H1 (cell line): ENCODE measurements around the gene FOXO6. TPM values are rescaled to one million over a fixed set of nuclear protein-coding genes. Genes with fewer than 3 reads are reported as not detected.

Experiments
- CTCF ChIA-PET: fragments of 300-600 bp; sonication (Branson Sonifier 250); formaldehyde crosslinking; loops from one replicate; lab custom pipeline; 2021; ENCODE audit not compliant: partially characterized antibody; lab: Charles Lee
- POLR2A ChIA-PET: fragments of 300-600 bp; sonication (Branson Sonifier 250); formaldehyde crosslinking; loops from one replicate; lab custom pipeline; 2021; ENCODE audit warnings: inconsistent platforms; ENCODE audit not compliant: partially characterized antibody; lab: Charles Lee
- DNase-seq, 2 experiments: peaks; one replicate each; pipeline versions ENCODE4 v3.0.0 to v3.0.0-alpha.2; 2010 to 2022; ENCODE audit warnings: low spot score in 2 of 2, low read depth in 1 of 2, mixed read lengths in 1 of 2
- FAIRE-seq: peaks from 2 replicates; lab custom pipeline; 2011; peaks lifted over from hg19 to GRCh38; lab: Jason Lieb, UNC
- H2AFZ ChIP-seq: 2 replicates; pipeline ENCODE4 v1.8.1; 2012; ENCODE audit warnings: low read length, inconsistent platforms
- H2AK5ac ChIP-seq: 2 replicates; pipeline ENCODE4 v1.6.1; 2013; ENCODE audit warnings: low read depth, low read length
- H2BK120ac ChIP-seq: replicated peaks from 2 replicates; pipeline ENCODE3; 2013; ENCODE audit warnings: low read depth, low read length, inconsistent platforms
- H2BK12ac ChIP-seq: 2 replicates; pipeline ENCODE4 v1.6.1; 2013; ENCODE audit warnings: low read depth, low read length
- H2BK15ac ChIP-seq: 2 replicates; pipeline ENCODE4 v1.6.1; 2013; ENCODE audit warnings: low read length
- H2BK20ac ChIP-seq: 2 replicates; pipeline ENCODE4 v1.6.1; 2013; ENCODE audit warnings: low read length
- H2BK5ac ChIP-seq: 2 replicates; pipeline ENCODE4 v1.6.1; 2013; ENCODE audit warnings: low read depth, low read length
- H3K14ac ChIP-seq: 2 replicates; pipeline ENCODE4 v1.6.1; 2013; ENCODE audit warnings: inconsistent platforms; ENCODE audit not compliant: insufficient read length
- H3K18ac ChIP-seq: 2 replicates; pipeline ENCODE4 v1.6.1; 2013; ENCODE audit warnings: low read length; ENCODE audit errors: extremely low read depth
- H3K23ac ChIP-seq: 2 replicates; pipeline ENCODE4 v1.6.1; 2013; ENCODE audit warnings: inconsistent platforms; ENCODE audit not compliant: insufficient read length
- H3K23me2 ChIP-seq: 2 replicates; pipeline ENCODE4 v1.6.1; 2013; ENCODE audit warnings: low read depth, low read length
- H3K27ac ChIP-seq: 2 replicates; pipeline ENCODE4 v1.6.1; 2011; ENCODE audit warnings: low read depth, low read length, inconsistent platforms
- H3K27me3 ChIP-seq, 4 experiments: replicated peaks in 1 of 4; 1 replicate in 1 of 4; 2 replicates in 3 of 4; pipeline versions ENCODE4 v1.6.1 to v1.8.1; 2011 to 2013; ENCODE audit warnings: low read length in 3 of 4, mild to moderate bottlenecking in 3 of 4, inconsistent platforms in 2 of 4, mixed read lengths in 2 of 4, moderate library complexity in 1 of 4; ENCODE audit not compliant: control insufficient read depth in 3 of 4, insufficient read depth in 3 of 4; ENCODE audit errors: extremely low read depth in 1 of 4
- H3K36me3 ChIP-seq, 4 experiments: 2 replicates each; pipeline versions ENCODE4 v1.6.1 to v1.8.1; 2011 to 2013; ENCODE audit warnings: mild to moderate bottlenecking in 4 of 4, low read length in 3 of 4, moderate library complexity in 2 of 4, control low read depth in 1 of 4, inconsistent platforms in 1 of 4; ENCODE audit not compliant: insufficient read depth in 4 of 4, control insufficient read depth in 2 of 4
- H3K4ac ChIP-seq: replicated peaks from 2 replicates; pipeline ENCODE3; 2013; ENCODE audit warnings: low read length, low read depth, mixed read lengths, inconsistent platforms; ENCODE audit not compliant: insufficient read length
- H3K4me1 ChIP-seq, 4 experiments: replicated peaks in 1 of 4; 1 replicate in 1 of 4; 2 replicates in 3 of 4; pipeline versions ENCODE4 v1.6.1 to v1.8.1; 2011 to 2013; ENCODE audit warnings: low read length in 3 of 4, inconsistent platforms in 2 of 4, mixed read lengths in 1 of 4; ENCODE audit not compliant: insufficient read depth in 4 of 4, control insufficient read depth in 3 of 4
- H3K4me2 ChIP-seq, 2 experiments: 2 replicates each; pipeline versions ENCODE4 v1.6.1 to v1.8.1; 2011 to 2013; ENCODE audit warnings: low read depth in 2 of 2, low read length in 2 of 2, control low read depth in 1 of 2, inconsistent platforms in 1 of 2, mild to moderate bottlenecking in 1 of 2; ENCODE audit not compliant: insufficient read depth in 1 of 2
- H3K4me3 ChIP-seq, 4 experiments: fragments of 200-600, 300-600 bp in 1 of 4; sonication (generic), shearing (Covaris generic), sonication (Bioruptor Twin) in 1 of 4; 2 replicates each; pipeline versions ENCODE4 v1.5.1 to v1.8.1; 2011 to 2016; ENCODE audit warnings: low read length in 4 of 4, low read depth in 3 of 4, control low read depth in 2 of 4, inconsistent platforms in 2 of 4, mild to moderate bottlenecking in 2 of 4, mixed read lengths in 1 of 4, moderate library complexity in 1 of 4; ENCODE audit not compliant: insufficient read depth in 2 of 4; ENCODE audit errors: extremely low read depth in 1 of 4
- H3K56ac ChIP-seq: replicated peaks from 2 replicates; pipeline ENCODE3; 2013; ENCODE audit warnings: low read depth, mild to moderate bottlenecking, mixed read lengths, low read length, inconsistent platforms; ENCODE audit not compliant: insufficient read length
- H3K79me1 ChIP-seq: 2 replicates; pipeline ENCODE4 v1.6.1; 2013; ENCODE audit warnings: low read depth, low read length, control low read depth
- H3K79me2 ChIP-seq, 2 experiments: 2 replicates each; pipeline versions ENCODE4 v1.6.1 to v1.8.1; 2012 to 2013; ENCODE audit warnings: low read length in 2 of 2, mild to moderate bottlenecking in 2 of 2, inconsistent platforms in 1 of 2; ENCODE audit not compliant: insufficient read depth in 2 of 2, control insufficient read depth in 1 of 2
- H3K9ac ChIP-seq, 4 experiments: replicated peaks in 1 of 4; 1 replicate in 1 of 4; 2 replicates in 3 of 4; pipeline versions ENCODE4 v1.6.1 to v1.8.1; 2011 to 2013; ENCODE audit warnings: low read depth in 3 of 4, low read length in 3 of 4, control low read depth in 2 of 4, mild to moderate bottlenecking in 2 of 4, moderate library complexity in 2 of 4, inconsistent platforms in 1 of 4; ENCODE audit errors: extremely low read depth in 1 of 4
- H3K9me3 ChIP-seq, 2 experiments: 2 replicates each; pipeline versions ENCODE4 v1.6.1 to v1.8.1; 2012 to 2013; ENCODE audit warnings: mild to moderate bottlenecking in 2 of 2, moderate library complexity in 2 of 2, control low read depth in 1 of 2, inconsistent platforms in 1 of 2, low read depth in 1 of 2, low read length in 1 of 2, mixed read lengths in 1 of 2; ENCODE audit not compliant: insufficient read depth in 2 of 2
- H4K20me1 ChIP-seq, 2 experiments: replicated peaks in 1 of 2; 2 replicates each; pipeline versions ENCODE3 to v1.8.1; 2011 to 2013; ENCODE audit warnings: inconsistent platforms in 2 of 2, low read length in 2 of 2, mild to moderate bottlenecking in 1 of 2; ENCODE audit not compliant: insufficient read depth in 2 of 2, control insufficient read depth in 1 of 2
- H4K5ac ChIP-seq: 2 replicates; pipeline ENCODE4 v1.6.1; 2013; ENCODE audit warnings: low read length, low read depth, mixed read lengths, inconsistent platforms; ENCODE audit not compliant: insufficient read length
- H4K8ac ChIP-seq: 2 replicates; pipeline ENCODE4 v1.8.0; 2013; ENCODE audit warnings: mild to moderate bottlenecking, moderate library complexity, low read length, inconsistent platforms; ENCODE audit not compliant: insufficient read depth; ENCODE audit errors: extremely low read depth
- H4K91ac ChIP-seq: replicated peaks from 2 replicates; pipeline ENCODE3; 2013; ENCODE audit warnings: low read length, mixed read lengths, inconsistent platforms; ENCODE audit not compliant: insufficient read length
- CTBP2 ChIP-seq: IDR thresholded peaks from 2 replicates; pipeline ENCODE4 v1.7.0; 2011; ENCODE audit warnings: borderline replicate concordance, mild to moderate bottlenecking, moderate library complexity, mixed read lengths, low read length; ENCODE audit not compliant: insufficient read depth, insufficient read length
- CTCF ChIP-seq, 3 experiments: IDR thresholded peaks; 1 replicate in 2 of 3; 2 replicates in 1 of 3; pipeline versions ENCODE4 v1.5.1 to v1.6.1; 2011; ENCODE audit warnings: low read length in 3 of 3, mild to moderate bottlenecking in 3 of 3, inconsistent platforms in 2 of 3, low read depth in 1 of 3, moderate library complexity in 1 of 3; ENCODE audit not compliant: insufficient read depth in 1 of 3; ENCODE audit errors: control extremely low read depth in 1 of 3
- MAX ChIP-seq: IDR thresholded peaks from 2 replicates; pipeline ENCODE4 v1.6.1; 2012; ENCODE audit warnings: inconsistent platforms
- RAD21 ChIP-seq, 2 experiments: IDR thresholded peaks in 1 of 2; conservative IDR thresholded peaks in 1 of 2; 2 replicates each; pipeline ENCODE4 v1.6.1; 2011; ENCODE audit warnings: low read depth in 2 of 2, low read length in 2 of 2, improper control_type of control experiment in 1 of 2, inconsistent platforms in 1 of 2, mild to moderate bottlenecking in 1 of 2, moderate library complexity in 1 of 2
- SIN3A ChIP-seq, 2 experiments: IDR thresholded peaks in 1 of 2; conservative IDR thresholded peaks in 1 of 2; 2 replicates each; pipeline ENCODE4 v1.6.1; 2011 to 2012; ENCODE audit warnings: low read length in 2 of 2, improper control_type of control experiment in 1 of 2, low read depth in 1 of 2, mild to moderate bottlenecking in 1 of 2
- YY1 ChIP-seq: IDR thresholded peaks from 2 replicates; pipeline ENCODE4 v1.6.1; 2011; ENCODE audit warnings: low read depth, mild to moderate bottlenecking, low read length
- WGBS, 2 experiments: shearing (Covaris generic) in 1 of 2; methylation state at CpG; one replicate each; pipeline versions ENCODE4 v1.1.6 to v1.1.7; 2013 to 2015; ENCODE audit warnings: low lambda C conversion rate in 2 of 2, mixed read lengths in 2 of 2, inconsistent platforms in 1 of 2, low coverage in 1 of 2, missing lambda C conversion rate in 1 of 2; ENCODE audit not compliant: insufficient replicate concordance in 2 of 2, insufficient coverage in 1 of 2, insufficient read length in 1 of 2; ENCODE audit errors: extremely low coverage in 1 of 2, missing lambda C conversion rate in 1 of 2; 5-methylcytosine and 5-hydroxymethylcytosine counted together
- polyA plus RNA-seq, 7 experiments: library from polyadenylated mRNA; depleted of rRNA in 3 of 7; stranded (reverse) in 5 of 7; unstranded in 2 of 7; fragments of >200 nt in 5 of 7; fragments of 200-250 nt in 2 of 7; gene quantifications; 1 replicate in 5 of 7; 2 replicates in 1 of 7; 4 replicates in 1 of 7; pipeline versions ENCODE4 v1.2.1 to v1.2.3, GENCODE V29; 2011 to 2013; ENCODE audit warnings: missing spikeins in 2 of 7, mixed read lengths in 2 of 7
- total RNA-seq: library from RNA; stranded (reverse); fragmentation: NEBNext Ultra II Directional; extraction: Animal tissue kit (Norgen Biotek cat#: 25700); gene quantifications from 2 replicates; pipeline ENCODE4 v1.2.1, GENCODE V29; 2021

Gene FOXO6
- total and polyA plus RNA-seq, 2 of the 8 experiments (the other 6 are each of a cell fraction or from before 2014, with no cell fraction given) = 0.59 to 3.0 TPM

- H3K18ac ChIP-seq = no peak overlapping the region
- no peaks in the 10 kb centered on the region for H4K20me1 ChIP-seq
- H3K27me3 ChIP-seq = no peaks in the 10 kb centered on the region
- FAIRE-seq (peak; percentile 70), DNase-seq (peak; percentile 58 to 87)
- no peaks in the 10 kb centered on the region for H3K23me2 ChIP-seq
- no peaks in the 10 kb centered on the region for H3K36me3 ChIP-seq
- H2BK120ac ChIP-seq = no peak overlapping the region
- H4K8ac ChIP-seq = no peak overlapping the region
- H2AFZ ChIP-seq = no peak overlapping the region
- no peak overlapping the region for H2BK15ac ChIP-seq
- H4K91ac ChIP-seq = no peak overlapping the region
- H3K4ac ChIP-seq = no peak overlapping the region
- ChIA-PET CTCF (interaction anchor here (0.6 to 16.3 kb wide), 42 partner anchors 9 to 821 kb away, joined by 3 to 336 read pairs (median 6); partner anchors contain the start of gene FOXO6), POLR2A (interaction anchor here (0.7 to 2.2 kb wide), 7 partner anchors 15 to 122 kb away, joined by 3 to 8 read pairs (median 3); no protein-coding TSS in a partner anchor)
- H3K4me2 ChIP-seq = no peak overlapping the region
- no peak overlapping the region for H3K9ac ChIP-seq
- no peak overlapping the region for H3K27ac ChIP-seq
- no peak overlapping the region for H4K5ac ChIP-seq
- no peak overlapping the region for H2BK20ac ChIP-seq
- H2AK5ac ChIP-seq = no peak overlapping the region
- no peak overlapping the region for H3K23ac ChIP-seq
- H2BK12ac ChIP-seq = no peak overlapping the region; the same call in 1 of the 2 replicates
- WGBS, 2 experiments = 55% methylated on average over 9 of the region's 18 CpGs; no CpG with 5 or more reads in 1 of the 2 experiments
- no peak overlapping the region for H2BK5ac ChIP-seq
- no peaks in the 10 kb centered on the region for H3K79me2 ChIP-seq
- no peaks in the 10 kb centered on the region for H3K79me1 ChIP-seq
- no peak overlapping the region for H3K4me3 ChIP-seq
- H3K4me1 ChIP-seq = peaks cover 0 to 7% (median 1%) of the 10 kb centered on the region in 4 experiments; a peak in 2 of 7 replicates
- no peak overlapping the region for H3K14ac ChIP-seq
- no peak overlapping the region for H3K56ac ChIP-seq
- H3K9me3 ChIP-seq = no peaks in the 10 kb centered on the region
- TF ChIP-seq MAX (peak; percentile 44; the same call in 1 of the 2 replicates), YY1 (peak; percentile 78), CTBP2 (no peak), SIN3A (conservative IDR thresholded peaks at IDR 0.05 in 1 of 2, IDR thresholded peaks at IDR 0.05 in 1 of 2; ENCODE audit: low read depth in 1 of 2, low read length in 2 of 2) (0 out of 4 replicates have a peak, but pooled peaks of 1 of the 2 experiments have one; percentile 8), RAD21 (IDR thresholded peaks at IDR 0.05 in 1 of 2, conservative IDR thresholded peaks at IDR 0.05 in 1 of 2; ENCODE audit: low read depth in 2 of 2, low read length in 2 of 2) (peak; percentile 98 to 99), CTCF (IDR thresholded peaks at IDR 0.05; ENCODE audit: control extremely low read depth in 1 of 3, insufficient read depth in 1 of 3, low read depth in 1 of 3, low read length in 3 of 3) (peak; percentile 97 to 99 (median 98))
Observed at GRCh38 chr1:41416552-41417334, 55.5 kb downstream of the FOXO6 start.
